ENCODE results near the gene PIK3CB. TPM values are rescaled to one million over a fixed set of nuclear protein-coding genes. Genes with fewer than 3 reads are reported as not detected.

Gene PIK3CB
- total and polyA plus RNA-seq, 4 donors: 12.8 to 41.9 (median 27.5) TPM

- Histone ChIP-seq H3K4me3 (no peak overlapping the region), H3K27me3 (ENCODE audit: control insufficient read depth in 3 of 3, insufficient read depth in 3 of 3, low read length in 2 of 3) (no peaks in the 10 kb centered on the region), H3K4me1 (ENCODE audit: control insufficient read depth in 5 of 5, insufficient read depth in 5 of 5, low read length in 5 of 5) (peaks cover 0 to 6% (median 0%) of the 10 kb centered on the region in 5 donors), H3K27ac (ENCODE audit: low read depth in 1 of 2, low read length in 1 of 2) (no peak overlapping the region), H3K36me3 (ENCODE audit: control insufficient read depth in 4 of 4, insufficient read depth in 4 of 4, low read length in 4 of 4) (peaks cover 0 to 7% (median 4%) of the 10 kb centered on the region in 4 donors), H3K9me3 (ENCODE audit: control insufficient read depth in 4 of 4, insufficient read depth in 3 of 4, low read length in 3 of 4) (peaks cover 0 to 4% (median 0%) of the 10 kb centered on the region in 4 donors), H3K9ac (ENCODE audit: insufficient read depth in 1 of 2, low read length in 2 of 2) (no peak overlapping the region)
- no peak for ATAC-seq (ENCODE audit: insufficient read depth, low FRiP score)
- 71 to 86% methylated on average over 4 of the region's 4 CpGs for WGBS, 2 donors
- DNase-seq: peak in 1 of 3 donors; percentile 8
- no peak for TF ChIP-seq CTCF (IDR thresholded peaks at IDR 0.05; ENCODE audit: control extremely low read depth, extremely low read depth)
Observed at GRCh38 chr3:138673641-138674530, 160.8 kb downstream of the PIK3CB start.

- H3K36me3 ChIP-seq (ENCODE audit: control insufficient read depth in 4 of 4, insufficient read depth in 4 of 4, low read length in 4 of 4): peaks cover 0 to 7% (median 2%) of the 10 kb centered on the region in 4 donors
- no peak overlapping the region for H3K27ac ChIP-seq (ENCODE audit: low read depth in 1 of 2, low read length in 1 of 2)
- ATAC-seq (ENCODE audit: insufficient read depth, low FRiP score) (no peak), DNase-seq (peak in 2 of 3 donors; percentile 19 to 52)
- H3K4me3 ChIP-seq: no peak overlapping the region
- TF ChIP-seq CTCF (IDR thresholded peaks at IDR 0.05; ENCODE audit: control extremely low read depth, extremely low read depth): no peak
- peaks cover 0 to 2% (median 0%) of the 10 kb centered on the region in 4 donors for H3K9me3 ChIP-seq (ENCODE audit: control insufficient read depth in 4 of 4, insufficient read depth in 3 of 4, low read length in 3 of 4)
- no peak overlapping the region for H3K9ac ChIP-seq (ENCODE audit: insufficient read depth in 1 of 2, low read length in 2 of 2)
- H3K27me3 ChIP-seq (ENCODE audit: control insufficient read depth in 3 of 3, insufficient read depth in 3 of 3, low read length in 2 of 3): no peaks in the 10 kb centered on the region
- H3K4me1 ChIP-seq (ENCODE audit: control insufficient read depth in 5 of 5, insufficient read depth in 5 of 5, low read length in 5 of 5): peaks cover 0 to 6% (median 0%) of the 10 kb centered on the region in 5 donors
Observed at GRCh38 chr3:138670407-138670806, 164.3 kb downstream of the PIK3CB start.

- no peak overlapping the region for H3K9ac ChIP-seq (ENCODE audit: insufficient read depth in 1 of 2, low read length in 2 of 2)
- peak in 1 of 3 donors; percentile 39 for DNase-seq
- H3K36me3 ChIP-seq (ENCODE audit: control insufficient read depth in 4 of 4, insufficient read depth in 4 of 4, low read length in 4 of 4): peaks cover 0 to 13% (median 8%) of the 10 kb centered on the region in 4 donors
- 39 to 55% methylated on average over 1 of the region's 1 CpG for WGBS, 2 donors
- no peak for ATAC-seq (ENCODE audit: insufficient read depth, low FRiP score)
- H3K4me3 ChIP-seq: no peak overlapping the region
- H3K9me3 ChIP-seq (ENCODE audit: control insufficient read depth in 4 of 4, insufficient read depth in 3 of 4, low read length in 3 of 4): no peaks in the 10 kb centered on the region
- H3K27me3 ChIP-seq (ENCODE audit: control insufficient read depth in 3 of 3, insufficient read depth in 3 of 3, low read length in 2 of 3): no peaks in the 10 kb centered on the region
- no peak overlapping the region for H3K27ac ChIP-seq (ENCODE audit: low read depth in 1 of 2, low read length in 1 of 2)
- peaks cover 0 to 6% (median 0%) of the 10 kb centered on the region in 5 donors for H3K4me1 ChIP-seq (ENCODE audit: control insufficient read depth in 5 of 5, insufficient read depth in 5 of 5, low read length in 5 of 5)
- no peak for TF ChIP-seq CTCF (IDR thresholded peaks at IDR 0.05; ENCODE audit: control extremely low read depth, extremely low read depth)
Observed at GRCh38 chr3:138668107-138668506, 166.6 kb downstream of the PIK3CB start.

Data from lung (tissue), 12 donors.